ENCODE measurements around the gene CDK17.

DNA sequence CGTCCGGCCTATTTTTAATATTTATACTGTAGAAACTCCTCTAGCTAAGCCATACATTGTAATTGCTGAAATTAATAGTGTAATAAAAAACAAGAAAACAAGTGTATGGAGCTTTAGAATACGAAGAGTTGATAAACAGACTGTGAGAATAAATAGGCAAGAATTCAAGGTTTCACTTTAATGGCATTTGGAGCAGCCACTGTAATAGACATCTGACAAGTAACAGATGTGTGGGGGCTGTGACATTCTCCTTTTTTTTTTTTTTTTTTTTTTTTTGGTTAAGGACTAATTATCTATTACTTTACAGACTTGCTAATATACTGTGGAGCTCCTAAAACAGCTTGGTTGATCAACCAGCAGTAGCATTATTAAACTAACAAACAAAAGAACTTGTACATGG is 47.0 kb upstream of the CDK17 start:
- TF ChIP-seq CTCF (IDR thresholded peaks at IDR 0.05) = no peak
- TF ChIP-seq ZFX (IDR thresholded peaks at IDR 0.05; ENCODE audit: borderline replicate concordance) = no peak
